Kidney glomerular epithelial cell (primary cell): ENCODE results near the gene RAB28.
"Not testable (repeated sequence)": the region's sequence is repeated elsewhere in the genome, so short reads cannot be mapped to it uniquely, and the experiment has no call there.

Experiments
- DNase-seq: peaks from one replicate; lab custom pipeline; 2025; lab: John Stamatoyannopoulos, UW

The RAB28 gene

GRCh38 chr4:13445841-13446790 lies 38.0 kb downstream of the RAB28 start:
- DNase-seq = no peak

GRCh38 chr4:13441506-13441905 lies 42.6 kb downstream of the RAB28 start:
- no peak for DNase-seq

- DNase-seq = no peak
These were observed 47.2 kb downstream of the RAB28 start for GRCh38 chr4:13436962-13437361.

- no peak for DNase-seq
These were observed 51.7 kb downstream of the RAB28 start for GRCh38 chr4:13432453-13432852.

- DNase-seq = no peak
These were observed 53.1 kb downstream of the RAB28 start for GRCh38 chr4:13430834-13431568.

- no peak for DNase-seq
These were observed 56.4 kb downstream of the RAB28 start for GRCh38 chr4:13427599-13428325.

GRCh38 chr4:13415068-13415785 lies 68.9 kb downstream of the RAB28 start:
- DNase-seq = no peak

GRCh38 chr4:13413729-13414437 lies 70.3 kb downstream of the RAB28 start:
- DNase-seq = no peak

- no peak for DNase-seq
These were observed 72.2 kb downstream of the RAB28 start for GRCh38 chr4:13411942-13412341.

- no peak for DNase-seq
These were observed 74.8 kb downstream of the RAB28 start for GRCh38 chr4:13409324-13409723.

GRCh38 chr4:13406156-13406555 lies 78.0 kb downstream of the RAB28 start:
- DNase-seq = not testable (repeated sequence)

GRCh38 chr4:13403833-13404232 lies 80.3 kb downstream of the RAB28 start:
- no peak for DNase-seq

GRCh38 chr4:13403326-13403725 lies 80.8 kb downstream of the RAB28 start:
- no peak for DNase-seq

- peak; percentile 28 for DNase-seq
These were observed 84.9 kb downstream of the RAB28 start for GRCh38 chr4:13399257-13399656.

GRCh38 chr4:13396161-13396560 lies 88.0 kb downstream of the RAB28 start:
- DNase-seq = no peak

GRCh38 chr4:13389901-13390300 lies 94.2 kb downstream of the RAB28 start:
- not testable (repeated sequence) for DNase-seq

GRCh38 chr4:13386405-13387107 lies 97.6 kb downstream of the RAB28 start:
- DNase-seq = no peak

- DNase-seq = no peak
These were observed 100.1 kb downstream of the RAB28 start for GRCh38 chr4:13384055-13384454.

GRCh38 chr4:13378973-13379759 lies 105.0 kb downstream of the RAB28 start:
- no peak for DNase-seq

- no peak for DNase-seq
These were observed 113.1 kb downstream of the RAB28 start for GRCh38 chr4:13371048-13371447.
